ENCODE data around the gene MMP24.

The MMP24 gene

GRCh38 chr20:35302421-35303335, 76.2 kb downstream of the MMP24 start:
- no peak overlapping the region for H3K27ac ChIP-seq (replicated peaks; ENCODE audit: low read length)
- H3K4me2 ChIP-seq (ENCODE audit: insufficient read depth, low read length, poor library complexity, severe bottlenecking): no peak overlapping the region
- H3K18ac ChIP-seq (ENCODE audit: low read length): no peak overlapping the region
- H3K14ac ChIP-seq (ENCODE audit: low read length): no peak overlapping the region
- no peak overlapping the region for H2BK5ac ChIP-seq (ENCODE audit: low read length)
- H3K27me3 ChIP-seq (ENCODE audit: control insufficient read depth in 3 of 3, insufficient read depth in 3 of 3, low read depth in 1 of 3, low read length in 3 of 3): no peaks in the 10 kb centered on the region
- no peaks in the 10 kb centered on the region for H3K9me3 ChIP-seq (replicated peaks in 1 of 2; ENCODE audit: control insufficient read depth in 2 of 2, insufficient read depth in 1 of 2, low read depth in 1 of 2, low read length in 2 of 2)
- H2BK120ac ChIP-seq (ENCODE audit: low read depth, low read length): no peak overlapping the region
- no peak overlapping the region for H4K91ac ChIP-seq (ENCODE audit: low read depth, low read length, poor library complexity)
- no peak overlapping the region for H3K9ac ChIP-seq (ENCODE audit: low read depth, low read length, poor library complexity)
- H2BK12ac ChIP-seq (ENCODE audit: low read length): no peak overlapping the region
- no peak overlapping the region for H3K23ac ChIP-seq (ENCODE audit: low read depth, low read length, poor library complexity)
- no peaks in the 10 kb centered on the region for H3K79me1 ChIP-seq (ENCODE audit: low read depth, low read length)
- no peak overlapping the region for H2AK5ac ChIP-seq (ENCODE audit: low read depth, low read length)
- no peak overlapping the region for H4K8ac ChIP-seq (ENCODE audit: low read depth, low read length)
- no CpG with 5 or more reads among the region's 6 CpGs for WGBS, 2 donors (ENCODE audit: extremely low coverage in 2 of 2, insufficient read length in 2 of 2, insufficient replicate concordance in 1 of 2)
- no peak overlapping the region for H2AFZ ChIP-seq (ENCODE audit: low read length)
- H2BK15ac ChIP-seq (ENCODE audit: low read length): no peak overlapping the region
- H3K4me1 ChIP-seq (ENCODE audit: control insufficient read depth in 2 of 2, insufficient read depth in 1 of 2, low read depth in 1 of 2, low read length in 2 of 2): peaks cover 1 to 4% of the 10 kb centered on the region in 2 donors
- peaks cover 0 to 7% of the 10 kb centered on the region in 2 donors for H3K36me3 ChIP-seq (replicated peaks in 1 of 2; ENCODE audit: control insufficient read depth in 2 of 2, insufficient read depth in 2 of 2, low read length in 2 of 2)
- DNase-seq (ENCODE audit: low spot score): no peak
- H3K4me3 ChIP-seq (ENCODE audit: low read length in 2 of 2): no peak overlapping the region
- H3K4ac ChIP-seq (ENCODE audit: low read length): no peak overlapping the region

GRCh38 chr20:35303382-35303734, 76.9 kb downstream of the MMP24 start:
- Histone ChIP-seq H3K4me2 (ENCODE audit: insufficient read depth, low read length, poor library complexity, severe bottlenecking) (no peak overlapping the region), H3K36me3 (replicated peaks in 1 of 2; ENCODE audit: control insufficient read depth in 2 of 2, insufficient read depth in 2 of 2, low read length in 2 of 2) (peaks cover 0 to 7% of the 10 kb centered on the region in 2 donors), H3K9me3 (replicated peaks in 1 of 2; ENCODE audit: control insufficient read depth in 2 of 2, insufficient read depth in 1 of 2, low read depth in 1 of 2, low read length in 2 of 2) (no peaks in the 10 kb centered on the region), H3K27me3 (ENCODE audit: control insufficient read depth in 3 of 3, insufficient read depth in 3 of 3, low read depth in 1 of 3, low read length in 3 of 3) (no peaks in the 10 kb centered on the region), H2AFZ (ENCODE audit: low read length) (peak overlapping the region; percentile 41), H3K14ac (ENCODE audit: low read length) (no peak overlapping the region), H2BK120ac (ENCODE audit: low read depth, low read length) (no peak overlapping the region), H3K79me1 (ENCODE audit: low read depth, low read length) (no peaks in the 10 kb centered on the region), H3K27ac (replicated peaks; ENCODE audit: low read length) (no peak overlapping the region), H3K4me1 (ENCODE audit: control insufficient read depth in 2 of 2, insufficient read depth in 1 of 2, low read depth in 1 of 2, low read length in 2 of 2) (peaks cover 1 to 4% of the 10 kb centered on the region in 2 donors), H2AK5ac (ENCODE audit: low read depth, low read length) (no peak overlapping the region), H4K8ac (ENCODE audit: low read depth, low read length) (no peak overlapping the region), H2BK12ac (ENCODE audit: low read length) (no peak overlapping the region), H3K9ac (ENCODE audit: low read depth, low read length, poor library complexity) (no peak overlapping the region), H3K23ac (ENCODE audit: low read depth, low read length, poor library complexity) (no peak overlapping the region), H2BK5ac (ENCODE audit: low read length) (no peak overlapping the region), H3K4ac (ENCODE audit: low read length) (no peak overlapping the region), H3K18ac (ENCODE audit: low read length) (no peak overlapping the region), H3K4me3 (ENCODE audit: low read length in 2 of 2) (no peak overlapping the region), H2BK15ac (ENCODE audit: low read length) (no peak overlapping the region), H4K91ac (ENCODE audit: low read depth, low read length, poor library complexity) (no peak overlapping the region)
- WGBS, 2 donors (ENCODE audit: extremely low coverage in 2 of 2, insufficient read length in 2 of 2, insufficient replicate concordance in 1 of 2): no CpG with 5 or more reads among the region's 11 CpGs
- no peak for DNase-seq (ENCODE audit: low spot score)

GRCh38 chr20:35303735-35304491, 77.4 kb downstream of the MMP24 start:
- Histone ChIP-seq H4K8ac (ENCODE audit: low read depth, low read length) (no peak overlapping the region), H3K23ac (ENCODE audit: low read depth, low read length, poor library complexity) (no peak overlapping the region), H2AK5ac (ENCODE audit: low read depth, low read length) (no peak overlapping the region), H2BK120ac (ENCODE audit: low read depth, low read length) (no peak overlapping the region), H2BK15ac (ENCODE audit: low read length) (no peak overlapping the region), H3K4ac (ENCODE audit: low read length) (no peak overlapping the region), H3K18ac (ENCODE audit: low read length) (no peak overlapping the region), H3K27ac (replicated peaks; ENCODE audit: low read length) (no peak overlapping the region), H3K4me1 (ENCODE audit: control insufficient read depth in 2 of 2, insufficient read depth in 1 of 2, low read depth in 1 of 2, low read length in 2 of 2) (peaks cover 1 to 4% of the 10 kb centered on the region in 2 donors), H2BK5ac (ENCODE audit: low read length) (no peak overlapping the region), H3K9me3 (replicated peaks in 1 of 2; ENCODE audit: control insufficient read depth in 2 of 2, insufficient read depth in 1 of 2, low read depth in 1 of 2, low read length in 2 of 2) (no peaks in the 10 kb centered on the region), H3K9ac (ENCODE audit: low read depth, low read length, poor library complexity) (no peak overlapping the region), H2AFZ (ENCODE audit: low read length) (peak overlapping the region; percentile 41), H3K79me1 (ENCODE audit: low read depth, low read length) (no peaks in the 10 kb centered on the region), H4K91ac (ENCODE audit: low read depth, low read length, poor library complexity) (no peak overlapping the region), H3K14ac (ENCODE audit: low read length) (no peak overlapping the region), H3K4me2 (ENCODE audit: insufficient read depth, low read length, poor library complexity, severe bottlenecking) (no peak overlapping the region), H3K27me3 (ENCODE audit: control insufficient read depth in 3 of 3, insufficient read depth in 3 of 3, low read depth in 1 of 3, low read length in 3 of 3) (no peaks in the 10 kb centered on the region), H2BK12ac (ENCODE audit: low read length) (no peak overlapping the region), H3K36me3 (replicated peaks in 1 of 2; ENCODE audit: control insufficient read depth in 2 of 2, insufficient read depth in 2 of 2, low read length in 2 of 2) (peaks cover 0 to 7% of the 10 kb centered on the region in 2 donors), H3K4me3 (ENCODE audit: low read length in 2 of 2) (no peak overlapping the region)
- DNase-seq (ENCODE audit: low spot score): peak; percentile 88
- no CpG with 5 or more reads among the region's 18 CpGs for WGBS, 2 donors (ENCODE audit: extremely low coverage in 2 of 2, insufficient read length in 2 of 2, insufficient replicate concordance in 1 of 2)

GRCh38 chr20:35304956-35305355, 78.5 kb downstream of the MMP24 start:
- Histone ChIP-seq H2BK12ac (ENCODE audit: low read length) (no peak overlapping the region), H2AFZ (ENCODE audit: low read length) (peak overlapping the region; percentile 19), H3K4me3 (ENCODE audit: low read length in 2 of 2) (no peak overlapping the region), H2BK15ac (ENCODE audit: low read length) (no peak overlapping the region), H2BK120ac (ENCODE audit: low read depth, low read length) (no peak overlapping the region), H4K8ac (ENCODE audit: low read depth, low read length) (no peak overlapping the region), H3K4me1 (ENCODE audit: control insufficient read depth in 2 of 2, insufficient read depth in 1 of 2, low read depth in 1 of 2, low read length in 2 of 2) (peaks cover 1 to 4% of the 10 kb centered on the region in 2 donors), H3K36me3 (replicated peaks in 1 of 2; ENCODE audit: control insufficient read depth in 2 of 2, insufficient read depth in 2 of 2, low read length in 2 of 2) (peaks cover 0 to 7% of the 10 kb centered on the region in 2 donors), H3K4me2 (ENCODE audit: insufficient read depth, low read length, poor library complexity, severe bottlenecking) (no peak overlapping the region), H3K79me1 (ENCODE audit: low read depth, low read length) (no peaks in the 10 kb centered on the region), H4K91ac (ENCODE audit: low read depth, low read length, poor library complexity) (no peak overlapping the region), H3K14ac (ENCODE audit: low read length) (no peak overlapping the region), H3K9me3 (replicated peaks in 1 of 2; ENCODE audit: control insufficient read depth in 2 of 2, insufficient read depth in 1 of 2, low read depth in 1 of 2, low read length in 2 of 2) (no peaks in the 10 kb centered on the region), H2AK5ac (ENCODE audit: low read depth, low read length) (no peak overlapping the region), H3K23ac (ENCODE audit: low read depth, low read length, poor library complexity) (no peak overlapping the region), H3K27me3 (ENCODE audit: control insufficient read depth in 3 of 3, insufficient read depth in 3 of 3, low read depth in 1 of 3, low read length in 3 of 3) (no peaks in the 10 kb centered on the region), H3K27ac (replicated peaks; ENCODE audit: low read length) (no peak overlapping the region), H3K4ac (ENCODE audit: low read length) (no peak overlapping the region), H3K18ac (ENCODE audit: low read length) (no peak overlapping the region), H3K9ac (ENCODE audit: low read depth, low read length, poor library complexity) (no peak overlapping the region), H2BK5ac (ENCODE audit: low read length) (no peak overlapping the region)
- no CpG with 5 or more reads among the region's 6 CpGs for WGBS, 2 donors (ENCODE audit: extremely low coverage in 2 of 2, insufficient read length in 2 of 2, insufficient replicate concordance in 1 of 2)
- DNase-seq (ENCODE audit: low spot score): no peak
